ENCODE data around the gene DAGLA.

- no peak for TF ChIP-seq HDGF (IDR thresholded peaks at IDR 0.05; ENCODE audit: borderline replicate concordance)
- no peak for TF ChIP-seq SUZ12 (IDR thresholded peaks at IDR 0.05)
- no peak for TF ChIP-seq ELF4 (IDR thresholded peaks at IDR 0.05)
- TF ChIP-seq SP1 (IDR thresholded peaks at IDR 0.05), result no peak
- TF ChIP-seq NFRKB (IDR thresholded peaks at IDR 0.05), result no peak
Measured at GRCh38 chr11:61768376-61769076, 88.3 kb downstream of the DAGLA start.
